Heart left ventricle (tissue), 16 donors: ENCODE measurements around the gene ADGRV1. TPM values are rescaled to one million over a fixed set of nuclear protein-coding genes. Genes with fewer than 3 reads are reported as not detected.
A peak's percentile ranks its signal among the peaks of the same experiment; 100 is the strongest.

Experiments used
- ATAC-seq, 4 donors: fragments of 200-7000 bp; cut with Tn5 transposase; one replicate each; pipeline ENCODE4 v1.9.1; 2020 to 2022; ENCODE audit warnings: moderate library complexity in 4 of 4, mild to moderate bottlenecking in 3 of 4, moderate number of reproducible peaks in 1 of 4
- DNase-seq, 5 donors: peaks; one replicate each; pipeline ENCODE4 v3.0.0-alpha.2; 2020
- H3K27ac ChIP-seq, 12 donors: fragments of 200-600 bp; sonication (generic) in 4 of 12; one replicate each; pipeline versions ENCODE4 v1.5.0 to v1.8.0; 2016 to 2022; ENCODE audit warnings: mild to moderate bottlenecking in 2 of 12
- H3K27me3 ChIP-seq, 9 donors: fragments of 200-600 bp; sonication (generic) in 2 of 9; one replicate each; pipeline versions ENCODE4 v1.5.1 to v1.8.0; 2016 to 2022; ENCODE audit warnings: mild to moderate bottlenecking in 3 of 9
- H3K36me3 ChIP-seq, 9 donors: fragments of 200-600 bp; sonication (generic) in 2 of 9; one replicate each; pipeline versions ENCODE4 v1.5.0 to v1.8.0; 2018 to 2022; ENCODE audit warnings: mild to moderate bottlenecking in 2 of 9
- H3K4me1 ChIP-seq, 12 donors: fragments of 200-600 bp; sonication (generic) in 4 of 12; one replicate each; pipeline versions ENCODE4 v1.5.0 to v1.8.0; 2016 to 2022; ENCODE audit warnings: mild to moderate bottlenecking in 3 of 12
- H3K4me3 ChIP-seq, 12 donors: fragments of 200-600 bp; sonication (generic) in 4 of 12; one replicate each; pipeline versions ENCODE4 v1.5.0 to v1.8.0; 2017 to 2022; ENCODE audit warnings: mild to moderate bottlenecking in 9 of 12, moderate library complexity in 4 of 12
- H3K9me3 ChIP-seq, 12 donors: fragments of 200-600 bp; sonication (generic) in 4 of 12; one replicate each; pipeline versions ENCODE4 v1.5.0 to v1.8.0; 2016 to 2022; ENCODE audit warnings: mild to moderate bottlenecking in 1 of 12
- POLR2A ChIP-seq, 2 donors: fragments of 450-650 bp; IDR thresholded peaks; one replicate each; pipeline ENCODE4 v1.6.1; 2017; ENCODE audit warnings: antibody characterized with exemption in 2 of 2, mild to moderate bottlenecking in 2 of 2, moderate library complexity in 2 of 2
- WGBS, 4 donors: extraction: QIAGEN DNeasy Blood & Tissue Kit in 2 of 4; methylation state at CpG; one replicate each; pipeline versions ENCODE4 v1.1.5 to v1.1.7; 2013 to 2018; 5-methylcytosine and 5-hydroxymethylcytosine counted together
- intact Hi-C, 10 donors: fragments of 100-400 bp; cut with DNase I; formaldehyde crosslinking; loops; one replicate each; pipeline versions ENCODE4 v1.11.1 to v1.14.2; 2022
- polyA plus RNA-seq, 2 donors: library from polyadenylated mRNA; stranded (reverse); fragments of 200-250 nt; gene quantifications; one replicate each; pipeline ENCODE4 v1.2.3, GENCODE V29; 2013
- total RNA-seq, 9 donors: library from RNA; depleted of rRNA in 2 of 9; stranded (reverse); fragments of >200 nt in 2 of 9; fragmentation: NEBNext Ultra II Directional in 3 of 9; extraction: Animal tissue kit (Norgen Biotek cat#: 25700) in 3 of 9; gene quantifications; one replicate each; pipeline versions ENCODE4 v1.1.0 to v1.2.4, GENCODE V29; 2016 to 2023
- TF ChIP-seq, protein P1 (sequence below), 12 donors: fragments of 200-600 bp; sonication (generic) in 4 of 12; IDR thresholded peaks; one replicate each; pipeline versions ENCODE4 v1.5.0 to v1.8.0; 2018 to 2022; ENCODE audit warnings: antibody characterized with exemption in 12 of 12, mild to moderate bottlenecking in 5 of 12
- donor health status: ischemic (EF 13 %, LVEDD 7.1; RV severe dilation, severe dysfunction).
- donor health status: healthy with polysubstance abuse.
- donor health status: DM: no; HTN: yes; CAD: no.
- donor health status: DM: no; HTN: no; CAD: no.
- donor health status: ischemic (EF 25% LVEDD 6.9; RV normal size, moderate dysfunction).
- donor health status: ischemic (EF 25% LVEDD 5.7; RV mildly dilated, moderate dysfunction).
- donor health status: healthy.
- donor health status: DM: yes; HTN: yes; CAD: no.
- donor health status: ischemic (EF 35%, LVEDD 5.7; RV mildly dilated, moderate dysfunction).
- donor health status: nonischemic (EF 11% LVEDD 7.7; RV severe dilation, severe dysfunction).
- donor health status: DM: yes; HTN: yes; CAD: no.
- donor health status: PGD.
- donor health status: ischemic (EF 29% LVEDD 5.4; RV normal size, mild dysfunction).
- donor health status: nonischemic (EF 23%, LVEDD 6.1; RV moderate dilation, normal function).

Gene ADGRV1
- total and polyA plus RNA-seq, 11 donors, result 0.25 to 0.29 TPM; not detected in 9

DNA sequence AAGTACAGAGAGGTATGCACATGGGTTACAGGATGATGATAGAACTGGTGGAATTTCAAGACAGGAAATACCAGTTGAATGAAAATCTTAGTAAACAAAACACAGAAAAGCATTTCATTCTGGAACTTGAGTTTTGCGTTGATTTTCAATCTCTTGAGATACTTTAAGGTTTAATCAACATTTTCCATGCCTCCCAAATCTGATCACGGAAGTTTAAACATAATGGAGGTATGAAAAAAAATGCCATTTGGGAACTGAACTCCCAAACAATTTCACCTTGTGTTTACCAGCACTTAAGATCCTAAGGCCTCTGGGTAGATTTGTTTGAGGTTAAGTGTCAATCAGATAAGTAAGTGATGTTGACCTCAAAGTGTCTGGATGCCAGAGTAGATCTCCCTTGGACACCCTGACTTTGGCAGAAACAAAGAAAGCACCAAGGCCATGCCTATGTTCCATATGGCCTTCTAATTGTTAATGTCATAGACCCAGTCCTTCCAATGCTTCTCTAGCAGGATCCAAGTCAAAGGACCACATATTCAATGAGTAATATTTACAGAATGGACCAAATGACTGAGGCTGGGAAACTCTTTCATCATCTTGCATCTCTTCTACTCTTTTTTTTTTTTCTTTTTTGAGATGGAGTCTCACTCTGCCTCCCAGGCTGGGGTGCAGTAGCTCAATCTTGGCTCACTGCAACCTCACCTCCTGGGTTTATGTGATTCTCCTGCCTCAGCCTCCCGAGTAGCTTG is 607.6 kb downstream of the ADGRV1 start:
- ATAC-seq, result no peak
- Histone ChIP-seq H3K4me3 (no peak overlapping the region), H3K4me1 (peaks cover 0 to 34% (median 2%) of the 10 kb centered on the region in 12 donors), H3K36me3 (no peaks in the 10 kb centered on the region), H3K27ac (no peak overlapping the region), H3K27me3 (no peaks in the 10 kb centered on the region), H3K9me3 (no peaks in the 10 kb centered on the region)
- TF ChIP-seq, protein P1, sequence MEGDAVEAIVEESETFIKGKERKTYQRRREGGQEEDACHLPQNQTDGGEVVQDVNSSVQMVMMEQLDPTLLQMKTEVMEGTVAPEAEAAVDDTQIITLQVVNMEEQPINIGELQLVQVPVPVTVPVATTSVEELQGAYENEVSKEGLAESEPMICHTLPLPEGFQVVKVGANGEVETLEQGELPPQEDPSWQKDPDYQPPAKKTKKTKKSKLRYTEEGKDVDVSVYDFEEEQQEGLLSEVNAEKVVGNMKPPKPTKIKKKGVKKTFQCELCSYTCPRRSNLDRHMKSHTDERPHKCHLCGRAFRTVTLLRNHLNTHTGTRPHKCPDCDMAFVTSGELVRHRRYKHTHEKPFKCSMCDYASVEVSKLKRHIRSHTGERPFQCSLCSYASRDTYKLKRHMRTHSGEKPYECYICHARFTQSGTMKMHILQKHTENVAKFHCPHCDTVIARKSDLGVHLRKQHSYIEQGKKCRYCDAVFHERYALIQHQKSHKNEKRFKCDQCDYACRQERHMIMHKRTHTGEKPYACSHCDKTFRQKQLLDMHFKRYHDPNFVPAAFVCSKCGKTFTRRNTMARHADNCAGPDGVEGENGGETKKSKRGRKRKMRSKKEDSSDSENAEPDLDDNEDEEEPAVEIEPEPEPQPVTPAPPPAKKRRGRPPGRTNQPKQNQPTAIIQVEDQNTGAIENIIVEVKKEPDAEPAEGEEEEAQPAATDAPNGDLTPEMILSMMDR (IDR thresholded peaks at IDR 0.05), result no peak
- TF ChIP-seq POLR2A (IDR thresholded peaks at IDR 0.05), result no peak
- DNase-seq, result no peak
- 76 to 87% (median 79%) methylated on average over 3 of the region's 3 CpGs for WGBS, 4 donors
- intact Hi-C loops, result loop anchor here in 2 of 10 donors (10.0 kb wide), 2 partner anchors 51 to 61 kb away; no protein-coding TSS in a partner anchor

GRCh38 chr5:91168859-91169258 is 610.3 kb downstream of the ADGRV1 start:
- WGBS, 4 donors, result 69 to 77% (median 75%) methylated on average over 1 of the region's 1 CpG
- no peaks in the 10 kb centered on the region for H3K9me3 ChIP-seq
- intact Hi-C loops, result loop anchor here in 2 of 10 donors (10.0 kb wide), 2 partner anchors 54 to 64 kb away; no protein-coding TSS in a partner anchor
- no peak overlapping the region for H3K4me3 ChIP-seq
- TF ChIP-seq POLR2A (IDR thresholded peaks at IDR 0.05), result no peak
- TF ChIP-seq, protein P1 (IDR thresholded peaks at IDR 0.05), result no peak
- H3K4me1 ChIP-seq, result peaks cover 0 to 12% (median 0%) of the 10 kb centered on the region in 12 donors
- ATAC-seq (no peak), DNase-seq (no peak)
- no peaks in the 10 kb centered on the region for H3K27me3 ChIP-seq
- H3K36me3 ChIP-seq, result no peaks in the 10 kb centered on the region
- H3K27ac ChIP-seq, result no peak overlapping the region

- 0 to 3% (median 1%) methylated on average over 1 of the region's 1 CpG for WGBS, 4 donors
- ATAC-seq (no peak), DNase-seq (no peak)
- no peak for TF ChIP-seq POLR2A (IDR thresholded peaks at IDR 0.05)
- TF ChIP-seq, protein P1 (IDR thresholded peaks at IDR 0.05), result no peak
- Histone ChIP-seq H3K4me3 (no peak overlapping the region), H3K36me3 (no peaks in the 10 kb centered on the region), H3K9me3 (no peaks in the 10 kb centered on the region), H3K4me1 (peaks cover 0 to 4% (median 0%) of the 10 kb centered on the region in 12 donors), H3K27ac (peak overlapping the region in 1 of 12 donors; percentile 28), H3K27me3 (no peaks in the 10 kb centered on the region)
- intact Hi-C loops, result loop anchor here in 1 of 10 donors (10.0 kb wide), 1 partner anchor 55 kb away; no protein-coding TSS in a partner anchor
Measured at GRCh38 chr5:91170266-91170665, 611.7 kb downstream of the ADGRV1 start.

DNA sequence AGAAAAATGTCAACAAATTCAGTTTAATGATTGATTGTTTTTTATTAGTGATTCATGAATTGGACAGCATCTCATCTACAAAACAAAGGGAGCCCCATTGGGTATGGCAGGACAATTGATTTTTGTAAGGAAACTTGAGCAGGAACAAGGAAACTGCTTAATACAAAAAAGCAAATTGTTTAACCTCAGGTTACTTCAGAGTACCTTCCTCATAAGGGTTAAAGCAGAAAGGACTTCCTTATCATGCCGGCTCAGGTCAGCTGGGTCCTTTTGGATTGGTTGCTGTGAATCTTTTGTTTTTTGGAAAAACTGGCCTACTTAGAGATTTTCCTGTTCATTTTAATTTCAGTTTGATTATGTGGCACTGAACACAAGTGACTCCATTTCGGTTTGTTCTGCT is 612.7 kb downstream of the ADGRV1 start:
- TF ChIP-seq, protein P1 (IDR thresholded peaks at IDR 0.05), result no peak
- TF ChIP-seq POLR2A (IDR thresholded peaks at IDR 0.05), result no peak

More for the DNA sequence above, 612.7 kb downstream of the ADGRV1 start:
- DNase-seq, result no peak
- peaks cover 0 to 6% (median 0%) of the 10 kb centered on the region in 12 donors for H3K4me1 ChIP-seq
- H3K27me3 ChIP-seq, result no peaks in the 10 kb centered on the region
- H3K27ac ChIP-seq, result no peak overlapping the region
- no peaks in the 10 kb centered on the region for H3K9me3 ChIP-seq
- H3K36me3 ChIP-seq, result no peaks in the 10 kb centered on the region
- intact Hi-C loops, result loop anchor here in 1 of 10 donors (10.0 kb wide), 1 partner anchor 57 kb away; no protein-coding TSS in a partner anchor
- no peak overlapping the region for H3K4me3 ChIP-seq
- ATAC-seq, result no peak
- WGBS, 4 donors, result 69 to 73% (median 71%) methylated on average over 2 of the region's 2 CpGs
